GM12865 (cell line): ENCODE data around the gene XPR1.
"Not testable (repeated sequence)": the region's sequence is repeated elsewhere in the genome, so short reads cannot be mapped to it uniquely, and the experiment has no call there.

Experiments used
- DNase-seq: peaks from one replicate; pipeline ENCODE4 v3.0.0; 2010; ENCODE audit warnings: low read depth
- H3K4me3 ChIP-seq: 2 replicates; pipeline ENCODE4 v1.5.1; 2011; ENCODE audit warnings: mild to moderate bottlenecking, low read depth, low read length, control low read depth
- CTCF ChIP-seq: IDR thresholded peaks from 2 replicates; pipeline ENCODE4 v1.5.1; 2011; ENCODE audit warnings: low read length, control low read depth, low read depth, inconsistent platforms; ENCODE audit not compliant: insufficient read depth; ENCODE audit errors: missing control alignments

XPR1 gene

GRCh38 chr1:180805316-180805715 lies 173.5 kb downstream of the XPR1 start:
- no peak for TF ChIP-seq CTCF
- H3K4me3 ChIP-seq = no peak overlapping the region
- peak; percentile 30 for DNase-seq

GRCh38 chr1:180811298-180811697 lies 179.5 kb downstream of the XPR1 start:
- TF ChIP-seq CTCF = no peak
- DNase-seq = no peak
- H3K4me3 ChIP-seq = no peak overlapping the region

GRCh38 chr1:180811886-180812285 lies 180.1 kb downstream of the XPR1 start:
- DNase-seq = no peak
- H3K4me3 ChIP-seq = no peak overlapping the region
- TF ChIP-seq CTCF = no peak

- no peak overlapping the region for H3K4me3 ChIP-seq
- no peak for TF ChIP-seq CTCF
- DNase-seq = no peak
These were observed 182.4 kb downstream of the XPR1 start for GRCh38 chr1:180814258-180814657.

- no peak for TF ChIP-seq CTCF
- H3K4me3 ChIP-seq = no peak overlapping the region
- no peak for DNase-seq
These were observed 183.4 kb downstream of the XPR1 start for GRCh38 chr1:180815188-180815587.

GRCh38 chr1:180816132-180816531 lies 184.3 kb downstream of the XPR1 start:
- no peak overlapping the region for H3K4me3 ChIP-seq
- DNase-seq = no peak
- TF ChIP-seq CTCF = no peak

GRCh38 chr1:180821970-180822369 lies 190.1 kb downstream of the XPR1 start:
- DNase-seq = no peak
- no peak overlapping the region for H3K4me3 ChIP-seq
- no peak for TF ChIP-seq CTCF

- not testable (repeated sequence) for H3K4me3 ChIP-seq, DNase-seq
These were observed 199.7 kb downstream of the XPR1 start for GRCh38 chr1:180831507-180831906.

- not testable (repeated sequence) for H3K4me3 ChIP-seq
These were observed 201.4 kb downstream of the XPR1 start for GRCh38 chr1:180833180-180833579.

More at GRCh38 chr1:180833180-180833579, 201.4 kb downstream of the XPR1 start:
- not testable (repeated sequence) for DNase-seq
